Liver (tissue), 9 donors: Measurements from ENCODE around the gene RASIP1. TPM values are rescaled to one million over a fixed set of nuclear protein-coding genes. Genes with fewer than 3 reads are reported as not detected.

Experiments
- DNase-seq: peaks from one replicate; pipeline ENCODE4 v3.0.0-alpha.2; 2017; ENCODE audit warnings: low spot score
- H3K27ac ChIP-seq, 2 donors: one replicate each; pipeline ENCODE4 v1.7.0; 2013; ENCODE audit warnings: inconsistent platforms in 2 of 2, low read length in 2 of 2, control low read depth in 1 of 2, low read depth in 1 of 2, mild to moderate bottlenecking in 1 of 2
- H3K27me3 ChIP-seq, 4 donors: one replicate each; pipeline versions ENCODE4 v1.6.1 to v1.7.0; 2013; ENCODE audit warnings: low read length in 3 of 4, inconsistent platforms in 1 of 4, mild to moderate bottlenecking in 1 of 4, moderate library complexity in 1 of 4; ENCODE audit not compliant: control insufficient read depth in 4 of 4, insufficient read depth in 4 of 4
- H3K36me3 ChIP-seq, 4 donors: one replicate each; pipeline versions ENCODE4 v1.6.1 to v1.7.0; 2013; ENCODE audit warnings: low read length in 3 of 4, mild to moderate bottlenecking in 3 of 4, low read depth in 1 of 4, moderate library complexity in 1 of 4; ENCODE audit not compliant: control insufficient read depth in 4 of 4, insufficient read depth in 3 of 4
- H3K4me1 ChIP-seq, 4 donors: one replicate each; pipeline versions ENCODE4 v1.6.1 to v1.7.0; 2013; ENCODE audit warnings: low read length in 3 of 4, mild to moderate bottlenecking in 3 of 4, moderate library complexity in 1 of 4; ENCODE audit not compliant: control insufficient read depth in 4 of 4, insufficient read depth in 4 of 4
- H3K4me3 ChIP-seq, 3 donors: one replicate each; pipeline versions ENCODE4 v1.6.1 to v1.7.0; 2013; ENCODE audit warnings: low read length in 3 of 3, control low read depth in 1 of 3, low read depth in 1 of 3, mild to moderate bottlenecking in 1 of 3
- H3K9ac ChIP-seq, 2 donors: one replicate each; pipeline ENCODE4 v1.7.0; 2013; ENCODE audit warnings: low read length in 2 of 2, mild to moderate bottlenecking in 2 of 2, moderate library complexity in 2 of 2, control low read depth in 1 of 2, low read depth in 1 of 2
- H3K9me3 ChIP-seq, 4 donors: one replicate each; pipeline versions ENCODE4 v1.6.1 to v1.7.0; 2013; ENCODE audit warnings: low read length in 3 of 4; ENCODE audit not compliant: control insufficient read depth in 4 of 4
- CTCF ChIP-seq: fragments of 150-350 bp; IDR thresholded peaks from 2 replicates; pipeline ENCODE4 v1.5.1; 2017; ENCODE audit warnings: improper control_type of control experiment, low read depth, low read length; ENCODE audit not compliant: missing input control
- EGR1 ChIP-seq, 2 donors: IDR thresholded peaks; 2 replicates each; pipeline ENCODE4 v1.6.1; 2016 to 2018; ENCODE audit warnings: antibody characterized with exemption in 2 of 2, low read depth in 2 of 2
- FOXA1 ChIP-seq: IDR thresholded peaks from 2 replicates; pipeline ENCODE4 v1.6.1; 2016; ENCODE audit warnings: antibody characterized with exemption
- GABPA ChIP-seq, 2 donors: IDR thresholded peaks in 1 of 2; conservative IDR thresholded peaks in 1 of 2; 2 replicates each; pipeline ENCODE4 v1.6.1; 2016; ENCODE audit warnings: antibody characterized with exemption in 2 of 2, mild to moderate bottlenecking in 1 of 2, moderate library complexity in 1 of 2
- HNF4A ChIP-seq, 2 donors: conservative IDR thresholded peaks; 2 replicates each; pipeline ENCODE4 v1.6.1; 2016; ENCODE audit warnings: antibody characterized with exemption in 2 of 2, mild to moderate bottlenecking in 2 of 2
- HNF4G ChIP-seq: IDR thresholded peaks from 2 replicates; pipeline ENCODE4 v1.6.1; 2016; ENCODE audit warnings: antibody characterized with exemption
- JUND ChIP-seq, 2 donors: IDR thresholded peaks; 2 replicates each; pipeline ENCODE4 v1.6.1; 2016; ENCODE audit warnings: antibody characterized with exemption in 2 of 2
- MAX ChIP-seq: IDR thresholded peaks from 2 replicates; pipeline ENCODE4 v1.6.1; 2016; ENCODE audit warnings: antibody characterized with exemption
- NR2F2 ChIP-seq: IDR thresholded peaks from 2 replicates; pipeline ENCODE4 v1.6.1; 2016; ENCODE audit warnings: antibody characterized with exemption
- RAD21 ChIP-seq, 2 donors: IDR thresholded peaks; 2 replicates each; pipeline ENCODE4 v1.6.1; 2016; ENCODE audit warnings: antibody characterized with exemption in 2 of 2, mild to moderate bottlenecking in 2 of 2
- RXRA ChIP-seq, 2 donors: IDR thresholded peaks; 2 replicates each; pipeline ENCODE4 v1.6.1; 2017 to 2018; ENCODE audit warnings: antibody characterized with exemption in 2 of 2, mild to moderate bottlenecking in 1 of 2
- SP1 ChIP-seq: IDR thresholded peaks from 2 replicates; pipeline ENCODE4 v1.6.1; 2018; ENCODE audit warnings: antibody characterized with exemption, mild to moderate bottlenecking
- TAF1 ChIP-seq: conservative IDR thresholded peaks from 2 replicates; pipeline ENCODE4 v1.6.1; 2016; ENCODE audit warnings: antibody characterized with exemption, mild to moderate bottlenecking
- YY1 ChIP-seq: IDR thresholded peaks from 2 replicates; pipeline ENCODE4 v1.6.1; 2016; ENCODE audit warnings: antibody characterized with exemption, mild to moderate bottlenecking
- ZBTB33 ChIP-seq: IDR thresholded peaks from 2 replicates; pipeline ENCODE4 v1.6.1; 2016; ENCODE audit warnings: antibody characterized with exemption
- WGBS: extraction: QIAGEN DNeasy Blood & Tissue Kit; methylation state at CpG from one replicate; pipeline ENCODE4 v1.1.7; 2013; 5-methylcytosine and 5-hydroxymethylcytosine counted together
- polyA plus RNA-seq, 2 donors: library from polyadenylated mRNA; stranded (reverse) in 1 of 2; unstranded in 1 of 2; fragments of 200-250 nt in 1 of 2; fragments of >200 nt in 1 of 2; fragmentation: Nextera tagmentation in 1 of 2; extraction: Ambion mirVana in 1 of 2; gene quantifications; one replicate each; pipeline versions ENCODE4 v1.2.1 to v1.2.3, GENCODE V29; 2013 to 2015
- total RNA-seq, 2 donors: library from RNA; depleted of rRNA; stranded (reverse); fragments of >200 nt; gene quantifications; one replicate each; pipeline ENCODE4 v1.2.3, GENCODE V29; 2014
- TF ChIP-seq, protein P1 (sequence below): IDR thresholded peaks from 2 replicates; pipeline ENCODE4 v1.6.1; 2016; ENCODE audit warnings: antibody characterized with exemption
- donor health status: healthy.
- donor health status: healthy.
- donor health status: healthy.
- donor health status: healthy.
- donor health status: healthy.

The RASIP1 gene
- total and polyA plus RNA-seq, 4 donors: 1.8 to 5.4 (median 4.5) TPM

DNA sequence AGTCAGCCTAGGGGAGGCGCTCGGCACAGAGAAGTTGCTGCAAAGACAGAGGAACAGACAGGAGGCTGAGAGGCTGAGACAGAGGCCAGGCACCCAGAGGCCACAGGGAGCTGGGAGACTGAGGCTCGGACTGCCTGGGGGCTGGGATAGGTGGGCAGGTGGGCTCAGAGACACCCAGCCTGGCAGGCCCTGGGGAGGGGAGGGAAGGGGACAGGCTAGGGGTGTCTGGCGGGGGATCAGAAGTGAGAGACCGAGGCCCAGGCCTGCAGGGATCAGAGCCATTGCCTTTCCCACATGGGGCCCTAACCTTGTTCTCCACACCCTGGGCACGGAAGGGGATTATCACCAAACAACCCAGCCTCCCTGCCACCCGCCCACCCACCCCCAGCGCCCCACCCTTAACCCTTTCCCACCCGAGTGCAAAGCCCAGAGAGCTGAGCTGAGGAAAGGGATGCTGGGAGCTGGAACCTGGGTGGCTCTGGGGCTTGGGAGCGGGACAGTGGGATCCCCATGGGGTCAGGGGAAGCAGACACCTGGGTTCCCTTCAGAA, 68.9 kb downstream of the RASIP1 start:
- 85% methylated on average over 10 of the region's 10 CpGs for WGBS
- Histone ChIP-seq H3K9me3 (no peaks in the 10 kb centered on the region), H3K36me3 (no peaks in the 10 kb centered on the region), H3K4me3 (no peak overlapping the region), H3K27ac (no peak overlapping the region), H3K27me3 (no peaks in the 10 kb centered on the region), H3K9ac (no peak overlapping the region), H3K4me1 (peaks cover 0 to 3% (median 0%) of the 10 kb centered on the region in 4 donors)
- DNase-seq: no peak
- TF ChIP-seq SP1 (no peak), TAF1 (no peak)

DNA sequence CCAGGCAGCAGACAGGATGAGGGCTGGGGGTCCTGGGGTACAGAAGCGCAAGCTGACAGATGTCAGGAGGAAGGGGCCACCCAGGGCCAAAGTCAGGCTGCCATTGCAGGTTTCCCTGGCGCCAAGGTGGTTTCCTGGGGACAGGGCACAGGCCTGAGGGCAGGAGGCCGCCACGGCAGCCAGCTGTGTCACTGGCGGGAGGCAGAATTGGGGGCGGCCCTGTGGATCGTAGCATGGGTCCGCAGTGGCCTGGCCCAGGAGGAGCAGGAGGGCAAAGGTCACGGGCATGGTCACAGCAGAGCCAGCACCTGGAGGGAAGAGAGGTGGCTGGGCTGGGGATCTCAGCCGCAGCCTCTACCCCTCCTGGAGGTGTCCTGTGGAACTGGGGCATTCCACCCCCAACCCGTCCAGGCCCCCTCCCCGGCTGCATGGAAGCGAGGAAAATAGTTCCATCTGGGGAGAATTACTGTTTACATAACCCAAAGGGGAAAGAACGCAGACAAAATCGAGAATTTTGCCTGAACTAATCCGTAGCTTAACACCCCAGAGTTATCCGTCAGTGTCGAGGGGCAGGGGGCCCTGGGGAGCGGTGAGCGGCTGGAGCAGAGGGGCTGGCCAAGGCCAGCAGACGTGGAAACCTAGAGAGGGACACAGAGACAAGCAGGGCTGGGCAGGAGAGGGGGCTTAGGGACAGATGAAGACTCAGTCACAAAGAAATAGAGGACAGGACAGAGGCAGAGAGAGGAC, 69.5 kb downstream of the RASIP1 start:
- H3K27me3 ChIP-seq: no peaks in the 10 kb centered on the region
- H3K4me1 ChIP-seq: peaks cover 0 to 3% (median 0%) of the 10 kb centered on the region in 4 donors
- H3K27ac ChIP-seq: no peak overlapping the region
- WGBS: 86% methylated on average over 21 of the region's 21 CpGs
- no peak overlapping the region for H3K4me3 ChIP-seq
- DNase-seq: no peak
- no peaks in the 10 kb centered on the region for H3K9me3 ChIP-seq
- TF ChIP-seq JUND (IDR thresholded peaks at IDR 0.05) (no peak), RXRA (IDR thresholded peaks at IDR 0.05) (no peak), ZBTB33 (no peak), MAX (no peak), GABPA (IDR thresholded peaks at IDR 0.05 in 1 of 2, conservative IDR thresholded peaks at IDR 0.05 in 1 of 2) (no peak), TAF1 (no peak), CTCF (no peak), NR2F2 (no peak), HNF4G (no peak), FOXA1 (no peak), SP1 (no peak), HNF4A (conservative IDR thresholded peaks at IDR 0.05) (no peak), RAD21 (IDR thresholded peaks at IDR 0.05) (no peak), YY1 (no peak), EGR1 (IDR thresholded peaks at IDR 0.05; ENCODE audit: low read depth in 2 of 2) (no peak)
- TF ChIP-seq, protein P1, sequence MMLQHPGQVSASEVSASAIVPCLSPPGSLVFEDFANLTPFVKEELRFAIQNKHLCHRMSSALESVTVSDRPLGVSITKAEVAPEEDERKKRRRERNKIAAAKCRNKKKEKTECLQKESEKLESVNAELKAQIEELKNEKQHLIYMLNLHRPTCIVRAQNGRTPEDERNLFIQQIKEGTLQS: no peak
- H3K9ac ChIP-seq: no peak overlapping the region
- no peaks in the 10 kb centered on the region for H3K36me3 ChIP-seq

Other genes starting within 250 kb of the RASIP1 start
- gene LMTK3, start 228.8 kb downstream of the RASIP1 start, total RNA-seq: under 1 TPM in 1 of 2 donors, not detected in 1; 0.08 TPM
- gene LMTK3, start 228.8 kb downstream of the RASIP1 start, polyA plus RNA-seq: under 1 TPM in 1 of 2 donors, not detected in 1; 0.08 TPM
- gene SULT2B1, start 188.4 kb downstream of the RASIP1 start, total RNA-seq: not detected
- gene SULT2B1, start 188.4 kb downstream of the RASIP1 start, polyA plus RNA-seq: under 1 TPM; 0.14 to 0.24 TPM
- gene SPACA4, start 133.9 kb downstream of the RASIP1 start, total RNA-seq: not detected
- not detected for gene SPACA4, start 133.9 kb downstream of the RASIP1 start, polyA plus RNA-seq
- gene FAM83E, start 125.5 kb downstream of the RASIP1 start, total RNA-seq: under 1 TPM; 0.33 to 0.42 TPM
- gene FAM83E, start 125.5 kb downstream of the RASIP1 start, polyA plus RNA-seq: under 1 TPM in 1 of 2 donors, not detected in 1; 0.20 TPM
- 100 to 1,000 TPM; 502 to 830 TPM for gene RPL18, start 121.4 kb downstream of the RASIP1 start, total RNA-seq
- 100 to 1,000 TPM; 276 to 670 TPM for gene RPL18, start 121.4 kb downstream of the RASIP1 start, polyA plus RNA-seq
- 10 to 100 TPM; 10.2 to 17.3 TPM for gene SPHK2, start 121.1 kb downstream of the RASIP1 start, total RNA-seq
- gene SPHK2, start 121.1 kb downstream of the RASIP1 start, polyA plus RNA-seq: 10 to 100 TPM in 1 of 2 donors, 1 to 10 TPM in 1; 9.6 to 14.4 TPM
- 1 to 10 TPM; 2.3 to 4.5 TPM for gene DBP, start 103.2 kb downstream of the RASIP1 start, total RNA-seq
- gene DBP, start 103.2 kb downstream of the RASIP1 start, polyA plus RNA-seq: 1 to 10 TPM; 1.2 to 1.3 TPM
- gene CA11, start 94.4 kb downstream of the RASIP1 start, total RNA-seq: under 1 TPM; 0.09 to 0.33 TPM
- 1 to 10 TPM in 1 of 2 donors, under 1 TPM in 1; 0.35 to 1.1 TPM for gene CA11, start 94.4 kb downstream of the RASIP1 start, polyA plus RNA-seq
- gene NTN5, start 67.6 kb downstream of the RASIP1 start, total RNA-seq: under 1 TPM in 1 of 2 donors, not detected in 1; 0.08 TPM
- under 1 TPM in 1 of 2 donors, not detected in 1; 0.09 TPM for gene NTN5, start 67.6 kb downstream of the RASIP1 start, polyA plus RNA-seq
- gene FUT2, start 44.6 kb downstream of the RASIP1 start, total RNA-seq: under 1 TPM in 1 of 2 donors, not detected in 1; 0.05 TPM
- under 1 TPM; 0.02 to 0.38 TPM for gene FUT2, start 44.6 kb downstream of the RASIP1 start, polyA plus RNA-seq
- under 1 TPM; 0.08 to 0.09 TPM for gene MAMSTR, start 20.9 kb downstream of the RASIP1 start, total RNA-seq
- under 1 TPM; 0.07 to 0.31 TPM for gene MAMSTR, start 20.9 kb downstream of the RASIP1 start, polyA plus RNA-seq
- gene IZUMO1, start 6.3 kb upstream of the RASIP1 start, total RNA-seq: under 1 TPM; 0.33 to 0.47 TPM
- not detected for gene IZUMO1, start 6.3 kb upstream of the RASIP1 start, polyA plus RNA-seq
- gene FUT1, start 12.0 kb upstream of the RASIP1 start, total RNA-seq: 1 to 10 TPM; 1.3 to 6.8 TPM
- gene FUT1, start 12.0 kb upstream of the RASIP1 start, polyA plus RNA-seq: under 1 TPM; 0.48 to 0.72 TPM
- 1 to 10 TPM in 1 of 2 donors, not detected in 1; 5.5 TPM for gene FGF21, start 14.9 kb upstream of the RASIP1 start, total RNA-seq
- gene FGF21, start 14.9 kb upstream of the RASIP1 start, polyA plus RNA-seq: 10 to 100 TPM in 1 of 2 donors, 1 to 10 TPM in 1; 6.5 to 18.5 TPM
- gene BCAT2, start 70.4 kb upstream of the RASIP1 start, total RNA-seq: 1 to 10 TPM; 8.9 to 9.2 TPM
- gene BCAT2, start 70.4 kb upstream of the RASIP1 start, polyA plus RNA-seq: 10 to 100 TPM in 1 of 2 donors, 1 to 10 TPM in 1; 7.8 to 35.8 TPM
- gene HSD17B14, start 95.9 kb upstream of the RASIP1 start, total RNA-seq: 10 to 100 TPM in 1 of 2 donors, 1 to 10 TPM in 1; 3.7 to 11.2 TPM
- 10 to 100 TPM in 1 of 2 donors, 1 to 10 TPM in 1; 4.9 to 12.6 TPM for gene HSD17B14, start 95.9 kb upstream of the RASIP1 start, polyA plus RNA-seq
- gene PLEKHA4, start 128.0 kb upstream of the RASIP1 start, total RNA-seq: 1 to 10 TPM; 4.4 to 7.3 TPM
- gene PLEKHA4, start 128.0 kb upstream of the RASIP1 start, polyA plus RNA-seq: 10 to 100 TPM in 1 of 2 donors, 1 to 10 TPM in 1; 5.3 to 17.2 TPM
- gene PPP1R15A, start 131.8 kb upstream of the RASIP1 start, total RNA-seq: 10 to 100 TPM; 13.2 to 52.5 TPM
- gene PPP1R15A, start 131.8 kb upstream of the RASIP1 start, polyA plus RNA-seq: 1 to 10 TPM; 5.6 to 9.3 TPM
- under 1 TPM in 1 of 2 donors, not detected in 1; 0.05 TPM for gene TULP2, start 158.1 kb upstream of the RASIP1 start, total RNA-seq
- under 1 TPM; 0.03 to 0.19 TPM for gene TULP2, start 158.1 kb upstream of the RASIP1 start, polyA plus RNA-seq
- gene NUCB1, start 159.7 kb upstream of the RASIP1 start, total RNA-seq: 100 to 1,000 TPM; 196 to 280 TPM
- gene NUCB1, start 159.7 kb upstream of the RASIP1 start, polyA plus RNA-seq: 100 to 1,000 TPM; 186 to 775 TPM
- gene DHDH, start 193.1 kb upstream of the RASIP1 start, total RNA-seq: 1 to 10 TPM in 1 of 2 donors, not detected in 1; 1.3 TPM
- under 1 TPM in 1 of 2 donors, not detected in 1; 0.16 TPM for gene DHDH, start 193.1 kb upstream of the RASIP1 start, polyA plus RNA-seq
- 10 to 100 TPM; 10.8 to 18.7 TPM for gene BAX, start 214.3 kb upstream of the RASIP1 start, total RNA-seq
- 10 to 100 TPM; 10.5 to 27.0 TPM for gene BAX, start 214.3 kb upstream of the RASIP1 start, polyA plus RNA-seq
- gene FTL, start 224.7 kb upstream of the RASIP1 start, total RNA-seq: 1,000 to 10,000 TPM; 2,528 to 9,360 TPM
- gene FTL, start 224.7 kb upstream of the RASIP1 start, polyA plus RNA-seq: over 10,000 TPM; 15,042 to 16,395 TPM